Suprapubic skin (tissue), 4 donors: ENCODE results near the gene FAM131B. TPM values are rescaled to one million over a fixed set of nuclear protein-coding genes. Genes with fewer than 3 reads are reported as not detected.

Experiments
- DNase-seq, 2 donors: peaks; one replicate each; pipeline ENCODE4 v3.0.0-alpha.2; 2019; ENCODE audit warnings: low spot score in 2 of 2
- H3K27ac ChIP-seq: fragments of 200-600 bp; sonication (generic); one replicate; pipeline ENCODE4 v1.5.1; 2019
- H3K27me3 ChIP-seq: fragments of 200-600 bp; sonication (generic); one replicate; pipeline ENCODE4 v1.5.1; 2019
- H3K36me3 ChIP-seq: fragments of 200-600 bp; sonication (generic); one replicate; pipeline ENCODE4 v1.5.1; 2019
- H3K4me1 ChIP-seq: fragments of 200-600 bp; sonication (generic); one replicate; pipeline ENCODE4 v1.5.1; 2019
- H3K4me3 ChIP-seq: fragments of 200-600 bp; sonication (generic); one replicate; pipeline ENCODE4 v1.5.1; 2019; ENCODE audit warnings: mild to moderate bottlenecking
- H3K9me3 ChIP-seq: fragments of 200-600 bp; sonication (generic); one replicate; pipeline ENCODE4 v1.5.1; 2019
- CTCF ChIP-seq, 2 donors: fragments of 200-600 bp in 1 of 2; fragments of 450-650 bp in 1 of 2; sonication (generic) in 1 of 2; IDR thresholded peaks; one replicate each; pipeline ENCODE4 v1.5.1; 2016 to 2019; ENCODE audit warnings: antibody characterized with exemption in 2 of 2, mild to moderate bottlenecking in 1 of 2, moderate library complexity in 1 of 2
- EP300 ChIP-seq: sonication (generic); formaldehyde crosslinking; IDR thresholded peaks from one replicate; pipeline ENCODE4 v1.6.1; 2017; ENCODE audit warnings: antibody characterized with exemption
- POLR2A ChIP-seq, 2 donors: fragments of 450-650 bp; IDR thresholded peaks; one replicate each; pipeline ENCODE4 v1.6.1; 2017; ENCODE audit warnings: antibody characterized with exemption in 2 of 2, mild to moderate bottlenecking in 2 of 2, moderate library complexity in 2 of 2
- POLR2AphosphoS5 ChIP-seq, 3 donors: sonication (generic); formaldehyde crosslinking; IDR thresholded peaks; one replicate each; pipeline ENCODE4 v1.6.1; 2017; ENCODE audit warnings: antibody characterized with exemption in 3 of 3
- WGBS: methylation state at CpG from one replicate; pipeline ENCODE4 v1.1.5; 2018; 5-methylcytosine and 5-hydroxymethylcytosine counted together
- total RNA-seq, 4 donors: library from RNA; depleted of rRNA; stranded (reverse); fragments of >200 nt; gene quantifications; one replicate each; pipeline ENCODE4 v1.1.0, GENCODE V29; 2016

FAM131B gene
- total RNA-seq, 4 donors from 2014 or later = 0.13 to 0.40 (median 0.19) TPM; not detected in 1

- Histone ChIP-seq H3K4me3 (peak overlapping the region; percentile 74), H3K27ac (peak overlapping the region; percentile 95), H3K9me3 (no peaks in the 10 kb centered on the region), H3K36me3 (peaks cover 14% of the 10 kb centered on the region), H3K4me1 (peaks cover 80% of the 10 kb centered on the region), H3K27me3 (no peaks in the 10 kb centered on the region)
- TF ChIP-seq POLR2A (IDR thresholded peaks at IDR 0.05) (no peak), CTCF (IDR thresholded peaks at IDR 0.05) (no peak), POLR2AphosphoS5 (IDR thresholded peaks at IDR 0.05) (no peak), EP300 (no peak)
- WGBS = 54% methylated on average over 1 of the region's 1 CpG
- DNase-seq = no peak
Observed at GRCh38 chr7:143383642-143383957, 21.1 kb upstream of the FAM131B start.

GRCh38 chr7:143382791-143383641 lies 20.5 kb upstream of the FAM131B start:
- H3K27me3 ChIP-seq = no peaks in the 10 kb centered on the region
- H3K36me3 ChIP-seq = peaks cover 8% of the 10 kb centered on the region
- H3K4me3 ChIP-seq = peak overlapping the region; percentile 74
- 83% methylated on average over 15 of the region's 15 CpGs for whole genome bisulfite sequencing
- DNase-seq = no peak
- peaks cover 77% of the 10 kb centered on the region for H3K4me1 ChIP-seq
- no peaks in the 10 kb centered on the region for H3K9me3 ChIP-seq
- TF ChIP-seq EP300 (no peak), POLR2A (IDR thresholded peaks at IDR 0.05) (no peak), POLR2AphosphoS5 (IDR thresholded peaks at IDR 0.05) (no peak), CTCF (IDR thresholded peaks at IDR 0.05) (no peak)
- H3K27ac ChIP-seq = peak overlapping the region; percentile 95

- H3K4me1 ChIP-seq = peaks cover 73% of the 10 kb centered on the region
- TF ChIP-seq POLR2A (IDR thresholded peaks at IDR 0.05) = no peak
- TF ChIP-seq POLR2AphosphoS5 (IDR thresholded peaks at IDR 0.05) = no peak
- no peak for TF ChIP-seq CTCF (IDR thresholded peaks at IDR 0.05)
- H3K36me3 ChIP-seq = peaks cover 2% of the 10 kb centered on the region
- peak overlapping the region; percentile 74 for H3K4me3 ChIP-seq
- WGBS = 22% methylated on average over 16 of the region's 21 CpGs
- H3K9me3 ChIP-seq = no peaks in the 10 kb centered on the region
- no peak for DNase-seq
- H3K27me3 ChIP-seq = no peaks in the 10 kb centered on the region
- peak overlapping the region; percentile 95 for H3K27ac ChIP-seq
Observed at GRCh38 chr7:143382126-143382790, 19.7 kb upstream of the FAM131B start.

GRCh38 chr7:143381427-143382125 lies 19.1 kb upstream of the FAM131B start:
- H3K36me3 ChIP-seq = no peaks in the 10 kb centered on the region
- H3K27ac ChIP-seq = peak overlapping the region; percentile 95
- 0% methylated on average over 15 of the region's 64 CpGs for WGBS
- TF ChIP-seq POLR2AphosphoS5 (IDR thresholded peaks at IDR 0.05) (peak in 1 of 3 donors; percentile 23), EP300 (no peak), POLR2A (IDR thresholded peaks at IDR 0.05) (no peak), CTCF (IDR thresholded peaks at IDR 0.05) (no peak)
- no peaks in the 10 kb centered on the region for H3K27me3 ChIP-seq
- H3K4me1 ChIP-seq = peaks cover 66% of the 10 kb centered on the region
- H3K9me3 ChIP-seq = no peaks in the 10 kb centered on the region
- DNase-seq = peak in 1 of 2 donors; percentile 92
- peak overlapping the region; percentile 74 for H3K4me3 ChIP-seq
